AG20443 (cell line): ENCODE measurements around the gene ZFAND3.

Experiments used
- DNase-seq: peaks from one replicate; pipeline ENCODE4 v3.0.0; 2012; ENCODE audit warnings: low spot score, mixed read lengths

ZFAND3 gene

GRCh38 chr6:37819177-37819801 lies at the start of gene ZFAND3:
Gene ZFAND3, plus strand, starts transcription at chr6:37819727. Its CDS starts 219 bp downstream, at chr6:37819946.
- DNase-seq = peak; percentile 97

GRCh38 chr6:37774028-37774680 lies 45.4 kb upstream of the ZFAND3 start:
- DNase-seq = no peak

GRCh38 chr6:37776566-37776965 lies 43.0 kb upstream of the ZFAND3 start:
- no peak for DNase-seq

- no peak for DNase-seq
Measured at GRCh38 chr6:37777272-37777834, 42.2 kb upstream of the ZFAND3 start.

- DNase-seq = no peak
Measured at GRCh38 chr6:37779111-37779800, 40.3 kb upstream of the ZFAND3 start.

- DNase-seq = no peak
Measured at GRCh38 chr6:37779902-37780628, 39.5 kb upstream of the ZFAND3 start.

- no peak for DNase-seq
Measured at GRCh38 chr6:37781788-37782187, 37.7 kb upstream of the ZFAND3 start.

GRCh38 chr6:37783025-37783855 lies 36.3 kb upstream of the ZFAND3 start:
- peak; percentile 65 for DNase-seq

GRCh38 chr6:37783856-37784584 lies 35.5 kb upstream of the ZFAND3 start:
- peak; percentile 69 for DNase-seq

GRCh38 chr6:37784585-37784967 lies 35.0 kb upstream of the ZFAND3 start:
- peak; percentile 47 for DNase-seq

- DNase-seq = no peak
Measured at GRCh38 chr6:37785002-37785662, 34.4 kb upstream of the ZFAND3 start.

GRCh38 chr6:37785663-37786270 lies 33.8 kb upstream of the ZFAND3 start:
- no peak for DNase-seq

- no peak for DNase-seq
Measured at GRCh38 chr6:37787216-37787615, 32.3 kb upstream of the ZFAND3 start.

- no peak for DNase-seq
Measured at GRCh38 chr6:37788259-37788658, 31.3 kb upstream of the ZFAND3 start.

GRCh38 chr6:37791156-37791919 lies 28.2 kb upstream of the ZFAND3 start:
- peak; percentile 98 for DNase-seq

GRCh38 chr6:37792457-37793033 lies 27.0 kb upstream of the ZFAND3 start:
- DNase-seq = no peak

- DNase-seq = no peak
Measured at GRCh38 chr6:37793067-37793466, 26.5 kb upstream of the ZFAND3 start.

- peak; percentile 57 for DNase-seq
Measured at GRCh38 chr6:37794825-37795224, 24.7 kb upstream of the ZFAND3 start.
